H54 (cell line): ENCODE data around the gene ACAT1.
"Not testable (repeated sequence)": the region's sequence is repeated elsewhere in the genome, so short reads cannot be mapped to it uniquely, and the experiment has no call there.

Experiments
- DNase-seq: peaks from one replicate; pipeline ENCODE4 v3.0.0; 2011; ENCODE audit warnings: low spot score, mixed read lengths; ENCODE audit not compliant: insufficient read length
- FAIRE-seq: peaks from 3 replicates; lab custom pipeline; 2011; peaks lifted over from hg19 to GRCh38; lab: Jason Lieb, UNC
- POLR2A ChIP-seq: IDR thresholded peaks from 2 replicates; pipeline ENCODE4 v1.6.1; 2011; ENCODE audit warnings: low read depth, mild to moderate bottlenecking, low read length

The ACAT1 gene

DNA sequence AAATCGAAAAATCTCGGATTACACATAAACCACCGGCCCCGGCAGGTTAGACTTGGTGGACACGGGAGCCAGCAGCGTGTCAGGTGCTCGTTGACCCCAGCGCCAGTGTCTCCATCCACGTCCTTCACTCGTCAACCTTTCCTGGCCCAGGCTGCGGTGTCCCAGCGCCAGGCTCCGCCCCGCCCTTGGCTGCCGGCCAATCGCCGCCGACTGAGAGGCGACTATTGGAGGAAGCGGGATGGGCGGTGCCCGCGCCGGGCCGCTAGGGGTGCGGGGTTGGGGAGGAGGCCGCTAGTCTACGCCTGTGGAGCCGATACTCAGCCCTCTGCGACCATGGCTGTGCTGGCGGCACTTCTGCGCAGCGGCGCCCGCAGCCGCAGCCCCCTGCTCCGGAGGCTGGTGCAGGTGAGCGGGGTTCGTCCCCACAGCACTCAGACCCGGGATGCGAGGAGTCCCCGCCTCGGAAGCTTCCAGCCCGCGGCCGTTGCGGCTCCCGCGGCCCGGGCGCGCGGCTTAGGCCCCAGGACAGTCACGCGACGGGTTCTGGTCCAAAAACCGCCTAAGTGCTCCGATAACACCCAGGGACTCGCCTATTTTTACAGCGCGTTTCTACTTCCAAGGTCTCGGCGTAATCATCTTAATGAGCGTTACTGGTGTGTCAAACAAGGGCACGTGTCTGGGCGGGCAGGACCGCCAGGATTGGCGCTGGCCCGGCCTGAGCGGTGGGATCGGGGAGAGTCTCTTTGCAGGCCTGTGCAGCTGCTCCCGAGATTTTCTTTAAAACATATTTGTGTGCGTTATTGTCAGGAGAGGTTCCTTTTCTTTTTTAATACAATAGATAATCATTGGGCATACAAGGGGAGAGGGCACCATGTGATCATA, at the start of gene ACAT1:
TSS of gene ACAT1 (plus strand) at position 294 of the 882 bp plus-strand sequence. CDS start at position 334, 40 bp downstream.
- peak; percentile 64 for TF ChIP-seq POLR2A
- peak; percentile 77 for DNase-seq
- peak; percentile 33 for FAIRE-seq

DNA sequence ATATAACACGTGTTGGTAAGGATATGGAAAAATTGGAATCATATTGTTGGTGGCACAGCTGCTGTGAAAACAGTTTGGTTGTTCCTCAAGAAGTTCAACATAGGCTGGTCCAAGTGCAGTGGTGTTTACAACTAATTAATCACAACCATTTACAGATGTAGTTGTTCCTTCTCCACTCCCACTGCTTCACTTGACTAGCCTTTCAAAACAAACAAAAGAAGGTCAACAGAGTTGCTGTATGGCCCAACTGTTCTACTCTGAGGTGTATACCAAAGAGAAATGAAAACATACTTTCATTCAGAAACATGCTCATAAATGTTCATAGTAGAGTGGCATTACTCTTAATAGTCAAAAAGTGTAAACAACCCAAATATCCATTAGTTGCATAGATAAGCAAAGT, 36.6 kb upstream of the ACAT1 start:
- TF ChIP-seq POLR2A, result no peak
- no peak for FAIRE-seq
- no peak for DNase-seq

DNA sequence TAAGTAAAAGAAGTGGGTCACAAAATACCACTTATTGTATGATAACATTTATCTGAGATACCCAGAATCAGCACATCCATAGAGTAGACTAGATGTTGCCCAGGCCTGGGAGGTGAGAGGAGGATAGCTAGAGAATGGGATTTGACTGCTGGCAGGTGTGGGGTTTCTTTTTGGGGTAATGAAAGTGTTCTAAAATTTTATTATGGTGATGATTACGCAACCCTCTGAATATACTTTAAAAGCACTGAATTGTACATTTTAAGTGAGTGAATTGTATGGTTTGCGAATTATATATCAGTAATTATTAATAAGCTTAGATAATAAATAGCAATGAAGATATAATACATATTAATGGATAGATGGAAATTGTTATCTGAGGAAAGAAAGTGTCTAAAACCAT, 35.7 kb upstream of the ACAT1 start:
- DNase-seq, result no peak
- no peak for TF ChIP-seq POLR2A
- FAIRE-seq, result no peak

DNA sequence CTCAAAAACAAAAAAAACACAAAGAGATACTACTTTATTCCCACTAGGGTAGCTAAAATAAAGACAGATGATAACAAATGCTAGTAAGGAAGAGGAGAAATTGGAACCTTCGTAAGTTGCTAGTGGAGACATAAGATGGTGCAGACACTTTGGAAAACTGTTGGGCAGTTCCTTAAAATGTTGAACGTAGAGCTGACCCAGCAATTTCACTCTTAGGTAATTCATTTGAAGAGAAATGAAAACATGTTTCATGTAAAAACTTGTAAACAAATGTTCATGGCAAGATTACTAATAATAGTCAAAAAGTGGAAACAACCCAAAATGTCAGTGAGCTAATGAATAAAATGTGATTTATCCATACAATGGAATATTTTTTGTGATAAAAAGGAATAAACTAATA, 29.2 kb upstream of the ACAT1 start:
- DNase-seq, result no peak
- no peak for FAIRE-seq
- TF ChIP-seq POLR2A, result no peak

DNA sequence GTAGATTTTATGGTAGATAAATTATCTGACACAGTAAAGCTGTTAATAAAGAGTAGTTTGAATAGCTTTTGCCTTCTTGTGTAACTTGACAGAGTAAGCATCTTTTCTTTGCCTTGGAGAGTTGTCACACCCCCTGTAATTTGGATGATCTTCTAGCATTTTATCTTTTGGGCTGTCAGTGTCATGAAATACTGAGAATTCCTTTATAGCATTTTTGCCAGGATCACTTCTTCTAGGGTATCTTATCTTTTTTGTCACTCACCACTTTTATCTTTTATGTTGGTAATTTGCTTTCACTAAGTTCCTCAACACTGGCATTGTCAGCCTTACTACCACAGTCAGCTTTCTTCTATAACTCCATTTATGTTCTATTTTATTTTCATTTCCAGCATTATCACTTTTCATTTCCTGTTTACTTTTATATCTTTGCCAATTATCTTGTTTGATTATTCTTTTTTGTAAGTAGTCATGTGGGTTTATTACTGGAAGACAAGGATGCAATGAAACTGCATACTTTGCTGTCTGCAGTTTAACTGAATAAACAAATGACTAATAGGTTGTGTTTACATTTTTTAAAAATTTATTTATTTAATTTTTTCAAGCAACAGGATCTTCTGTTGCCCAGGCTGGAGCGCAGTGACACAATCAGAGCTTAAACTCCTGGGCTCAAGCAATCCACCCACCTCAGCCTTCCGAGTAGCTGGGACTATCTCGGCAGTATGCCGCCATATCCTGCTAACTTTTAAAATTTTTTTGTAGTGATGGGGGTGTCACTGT, 28.1 kb upstream of the ACAT1 start:
- no peak for TF ChIP-seq POLR2A
- no peak for DNase-seq
- FAIRE-seq, result no peak

DNA sequence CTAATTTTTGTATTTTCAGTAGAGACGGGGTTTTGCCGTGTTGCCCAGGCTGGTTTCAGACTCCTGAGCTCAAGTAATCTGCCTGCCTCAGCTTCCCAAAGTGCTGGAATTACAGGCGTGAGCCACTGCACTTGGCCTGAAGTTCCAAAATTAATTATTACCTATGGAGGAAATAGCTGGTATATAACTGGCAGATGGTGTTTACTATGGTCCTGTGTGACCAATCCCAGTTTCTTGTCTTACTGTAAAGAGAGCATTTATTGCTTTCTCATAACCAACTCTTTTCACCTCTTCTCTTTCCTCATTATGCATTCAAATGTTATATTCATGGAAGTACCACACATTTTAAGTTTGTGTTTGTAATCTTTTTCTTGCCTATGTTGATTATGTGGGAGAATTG, 24.2 kb upstream of the ACAT1 start:
- TF ChIP-seq POLR2A, result no peak
- no peak for DNase-seq
- FAIRE-seq, result no peak

DNA sequence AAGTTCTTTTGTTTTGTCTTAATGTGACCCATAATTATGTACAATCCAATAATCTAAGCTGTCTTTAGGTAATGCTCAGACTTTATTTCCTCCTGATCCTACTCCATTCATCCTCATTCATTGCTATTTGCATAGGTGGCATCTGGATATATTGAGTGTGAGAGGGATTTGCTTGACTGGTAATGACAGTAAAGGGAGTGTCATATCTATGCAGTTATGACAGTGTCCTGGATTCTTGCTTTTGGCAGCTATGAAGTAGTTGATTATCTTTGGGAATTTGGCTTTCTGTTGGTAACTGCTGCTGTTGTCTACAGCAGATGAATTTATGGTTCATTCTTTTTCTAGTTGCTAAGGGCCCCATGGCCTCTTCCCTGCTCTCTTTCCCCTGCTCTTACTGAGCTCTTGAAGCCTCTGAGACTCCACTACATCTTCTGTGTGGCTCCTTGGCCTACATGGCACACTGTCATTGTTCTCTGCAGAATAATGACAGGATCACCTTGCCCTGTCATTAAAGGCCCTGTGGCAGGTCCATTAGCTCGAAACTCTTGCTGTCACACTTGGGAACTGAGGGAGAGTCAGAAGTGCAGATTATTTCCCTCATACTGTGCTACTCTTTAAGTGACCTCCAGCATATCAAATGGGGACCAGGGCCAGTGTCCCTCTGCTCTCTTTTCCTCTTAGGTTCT, 20.1 kb upstream of the ACAT1 start:
- FAIRE-seq (no peak), DNase-seq (no peak)
- TF ChIP-seq POLR2A, result no peak

DNA sequence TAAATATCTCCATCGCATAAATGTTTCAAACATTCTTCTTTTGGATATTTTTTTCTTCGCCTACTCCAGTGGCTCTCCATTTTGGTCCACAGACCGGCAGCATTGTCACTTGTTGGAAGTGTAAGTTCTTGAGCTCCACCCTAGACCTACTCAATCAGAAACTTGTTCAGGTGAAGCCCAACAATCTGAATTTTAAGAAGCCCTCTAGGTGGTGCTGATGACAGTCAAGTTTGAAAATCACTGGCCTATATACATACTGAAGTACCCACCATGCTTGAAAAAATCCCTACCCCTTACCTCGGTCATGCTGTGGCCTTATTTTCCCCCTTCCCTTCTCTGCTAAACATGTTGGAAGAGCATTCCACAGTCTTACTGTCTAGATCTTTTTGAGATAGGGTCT, 10.2 kb upstream of the ACAT1 start:
- FAIRE-seq (no peak), DNase-seq (no peak)
- TF ChIP-seq POLR2A, result no peak

DNA sequence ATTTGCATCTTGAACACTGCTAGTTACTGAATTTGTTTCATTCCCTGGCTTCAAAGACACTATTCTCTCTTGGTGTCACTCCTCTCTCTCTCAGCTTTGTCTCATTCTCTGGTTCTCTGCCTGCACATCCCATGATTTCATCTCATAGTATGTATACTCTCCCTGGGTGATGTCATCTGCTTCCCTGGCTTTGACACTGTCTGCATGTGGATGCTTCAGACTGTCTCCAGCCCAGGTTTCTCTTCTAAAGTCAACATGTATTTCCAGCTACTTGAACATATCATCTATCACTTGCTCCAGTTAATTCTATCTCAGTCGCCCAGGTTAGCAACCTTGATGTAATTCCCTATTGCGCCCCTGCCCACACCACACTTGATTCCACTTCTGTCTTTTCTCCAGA, 9.3 kb upstream of the ACAT1 start:
- FAIRE-seq, result no peak
- no peak for DNase-seq
- TF ChIP-seq POLR2A, result no peak

DNA sequence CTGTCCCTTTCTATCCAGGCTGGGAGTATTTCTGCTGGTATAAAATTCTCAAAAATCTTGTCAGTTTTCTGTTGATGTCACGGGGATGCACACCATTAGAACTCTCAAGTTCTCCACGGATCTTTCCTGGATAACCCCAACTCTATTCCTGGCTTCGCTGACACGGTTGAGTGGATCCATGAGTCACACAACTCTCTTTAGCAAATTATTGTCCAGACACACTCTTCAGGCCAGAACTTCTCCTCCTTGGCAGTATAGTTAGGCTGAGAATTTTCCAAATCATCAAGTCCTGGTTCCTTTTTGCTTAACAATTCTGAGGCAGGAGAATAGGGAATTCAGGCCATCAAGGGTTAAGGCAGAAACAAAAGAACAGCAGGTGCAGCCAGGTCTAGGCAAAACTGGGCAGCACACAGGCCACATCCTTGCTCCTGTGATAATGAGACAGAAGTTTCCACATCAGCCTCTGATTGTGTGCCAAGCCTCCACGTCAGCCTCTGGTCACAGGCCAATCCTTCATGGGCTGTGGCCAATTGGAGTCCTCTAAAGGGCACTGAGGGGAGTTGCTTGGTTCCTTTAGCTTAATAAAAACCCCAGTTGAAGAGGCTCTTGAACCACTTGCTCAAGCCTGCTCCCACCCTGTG, 5.7 kb upstream of the ACAT1 start:
- DNase-seq (peak; percentile 16), FAIRE-seq (no peak)
- TF ChIP-seq POLR2A, result no peak

DNA sequence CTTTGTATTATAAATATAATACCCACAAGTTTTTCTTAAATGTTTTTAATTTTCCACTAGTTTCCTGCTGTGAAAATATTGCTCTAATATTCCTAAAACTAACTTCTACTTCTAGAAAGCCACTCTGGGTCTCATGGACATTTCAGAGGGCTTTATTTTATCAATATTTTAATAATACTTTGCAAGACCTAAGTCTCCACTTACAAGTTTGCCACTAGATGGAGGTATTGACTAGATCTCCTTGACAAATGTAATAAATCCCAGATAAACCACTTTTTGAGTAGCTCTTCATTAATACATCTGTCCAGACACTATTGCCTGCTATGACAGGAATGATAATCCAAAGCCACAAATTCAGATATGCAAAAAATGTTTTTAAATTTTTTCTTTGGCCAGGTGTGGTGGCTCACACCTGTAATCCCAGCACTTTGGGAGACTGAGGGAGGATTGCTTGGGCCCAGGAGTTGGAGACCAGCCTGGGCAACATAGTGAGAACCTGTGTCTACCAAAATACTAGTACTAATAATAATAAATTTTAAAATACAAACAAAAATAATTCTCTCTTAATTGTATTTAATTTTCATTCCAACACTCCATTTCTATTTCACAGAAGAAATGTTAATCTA, 3.5 kb upstream of the ACAT1 start:
- TF ChIP-seq POLR2A, result no peak
- FAIRE-seq (no peak), DNase-seq (no peak)

DNA sequence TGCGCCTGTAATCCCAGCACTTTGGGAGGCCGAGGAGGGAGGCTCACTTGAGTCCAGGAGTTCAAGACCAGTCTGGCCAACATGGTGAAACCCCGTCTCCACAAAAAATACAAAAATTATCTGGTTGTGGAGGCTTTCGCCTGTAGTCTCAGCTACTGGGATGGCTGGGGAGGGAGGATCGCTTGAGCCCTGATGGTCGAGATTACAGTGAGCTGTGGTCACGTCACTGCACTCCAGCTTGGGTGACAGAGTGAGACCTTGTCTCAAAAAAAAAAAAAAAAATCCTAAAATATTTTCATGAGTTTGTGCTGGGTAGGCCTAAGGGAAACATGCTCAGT, 462 bp upstream of the ACAT1 start:
- DNase-seq, FAIRE-seq: not testable (repeated sequence)

DNA sequence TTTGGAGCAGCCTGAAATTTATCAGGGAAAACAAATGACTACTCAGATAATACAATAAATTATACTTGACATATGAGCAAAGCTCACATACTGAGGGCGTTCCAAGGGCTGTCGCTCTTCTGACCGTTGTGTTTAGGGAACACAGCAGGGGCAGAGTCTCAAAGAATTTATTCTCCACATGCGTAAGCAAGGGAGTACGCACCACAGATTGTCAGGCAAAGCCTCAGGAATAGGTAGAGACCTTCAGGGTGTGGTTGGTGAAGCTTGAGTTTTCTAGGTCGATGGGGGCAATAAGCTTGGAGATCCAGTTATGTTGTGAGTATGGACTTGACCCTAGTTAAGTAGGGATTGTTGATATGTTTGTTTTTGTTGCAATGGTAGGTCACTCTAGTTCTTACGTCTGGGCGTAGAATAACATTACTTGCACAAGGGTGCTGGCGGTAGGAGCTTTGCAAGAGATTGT, 830 bp downstream of the ACAT1 start:
- no peak for FAIRE-seq
- no peak for DNase-seq
- no peak for TF ChIP-seq POLR2A
